ENCODE data around the gene TRIM17. TPM values are rescaled to one million over a fixed set of nuclear protein-coding genes. Genes with fewer than 3 reads are reported as not detected.

Gene TRIM17
- total RNA-seq, 1 donor from 2014 or later, result 0.69 TPM

DNA sequence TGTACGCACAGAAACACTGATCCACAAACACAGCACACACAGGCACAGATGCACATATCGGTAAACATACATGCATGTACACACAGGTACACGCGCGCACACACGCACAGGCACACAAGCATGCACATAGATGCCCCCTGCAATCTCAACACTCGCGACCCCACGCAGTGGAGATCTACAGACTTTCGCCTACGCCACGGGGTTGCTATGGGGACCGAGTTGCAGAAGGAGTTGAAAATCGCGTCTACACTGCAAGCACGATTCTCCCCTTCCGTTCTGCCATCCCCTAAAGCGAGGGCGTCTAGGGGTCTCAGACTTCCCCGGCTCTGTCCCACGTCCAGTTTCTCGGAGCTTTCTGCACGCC lies 826 bp downstream of the TRIM17 start:
- no peak for DNase-seq

- no peak for DNase-seq
Measured at GRCh38 chr1:228415221-228415620, 1.4 kb downstream of the TRIM17 start.

DNA sequence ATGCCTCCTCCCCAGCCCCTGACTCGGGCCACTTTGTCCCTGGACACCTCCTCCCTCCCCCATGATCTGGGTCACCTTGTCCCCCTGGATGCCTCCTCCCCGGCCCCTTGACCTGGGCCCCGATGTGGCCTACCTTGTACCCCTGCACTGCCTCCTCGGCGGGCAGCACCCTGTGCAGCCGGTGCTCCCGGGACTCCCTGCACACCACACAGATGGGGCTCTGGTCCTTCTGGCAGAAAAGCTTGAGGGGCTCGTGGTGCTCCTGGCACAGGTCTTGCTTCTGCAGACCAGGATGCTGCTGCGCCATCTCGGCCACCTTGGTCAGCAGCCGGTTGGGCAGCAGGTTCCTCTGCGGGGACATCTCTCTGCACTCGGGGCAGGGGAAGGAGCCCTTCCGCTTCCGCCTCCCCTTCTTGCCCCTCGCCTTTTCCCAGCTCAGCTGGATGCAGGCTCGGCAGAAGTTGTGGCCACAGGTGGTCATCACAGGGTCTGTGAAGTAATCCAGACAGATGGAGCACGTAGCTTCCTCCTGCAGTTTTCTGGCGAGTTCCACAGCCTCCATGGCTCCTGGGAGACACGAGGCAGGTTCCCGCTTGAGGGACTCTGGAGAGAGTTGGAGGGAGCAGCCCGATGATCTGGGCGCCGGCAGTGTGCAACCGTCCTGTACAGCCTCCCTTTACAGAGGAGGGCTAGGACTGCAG lies 2.0 kb downstream of the TRIM17 start:
- no peak for DNase-seq

- no peak for DNase-seq
Measured at GRCh38 chr1:228413241-228414010, 3.2 kb downstream of the TRIM17 start.

- no peak for DNase-seq
Measured at GRCh38 chr1:228411548-228412430, 4.9 kb downstream of the TRIM17 start.

- DNase-seq, result no peak
Measured at GRCh38 chr1:228411121-228411520, 5.5 kb downstream of the TRIM17 start.

- DNase-seq, result no peak
Measured at GRCh38 chr1:228410671-228411070, 6.0 kb downstream of the TRIM17 start.

DNA sequence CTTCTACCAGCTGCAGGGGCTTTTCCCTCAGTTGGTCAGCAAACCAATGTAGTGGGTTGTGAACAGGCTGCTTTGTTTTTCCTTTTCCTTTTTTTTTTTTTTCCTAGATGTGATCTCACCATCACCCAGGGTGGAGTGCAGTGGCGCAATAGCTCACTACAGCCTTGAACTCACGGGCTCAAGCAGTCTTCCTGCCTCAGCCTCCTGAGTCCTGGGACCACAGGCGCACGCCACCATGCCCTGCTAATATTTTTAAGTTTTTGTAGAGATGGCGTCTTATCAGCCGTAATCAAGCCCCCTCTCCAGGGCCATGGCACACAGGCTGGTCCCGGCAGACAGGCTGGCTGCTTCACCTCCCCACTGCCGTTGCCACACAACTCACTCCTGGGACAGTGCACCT lies 6.6 kb downstream of the TRIM17 start:
- no peak for DNase-seq

DNA sequence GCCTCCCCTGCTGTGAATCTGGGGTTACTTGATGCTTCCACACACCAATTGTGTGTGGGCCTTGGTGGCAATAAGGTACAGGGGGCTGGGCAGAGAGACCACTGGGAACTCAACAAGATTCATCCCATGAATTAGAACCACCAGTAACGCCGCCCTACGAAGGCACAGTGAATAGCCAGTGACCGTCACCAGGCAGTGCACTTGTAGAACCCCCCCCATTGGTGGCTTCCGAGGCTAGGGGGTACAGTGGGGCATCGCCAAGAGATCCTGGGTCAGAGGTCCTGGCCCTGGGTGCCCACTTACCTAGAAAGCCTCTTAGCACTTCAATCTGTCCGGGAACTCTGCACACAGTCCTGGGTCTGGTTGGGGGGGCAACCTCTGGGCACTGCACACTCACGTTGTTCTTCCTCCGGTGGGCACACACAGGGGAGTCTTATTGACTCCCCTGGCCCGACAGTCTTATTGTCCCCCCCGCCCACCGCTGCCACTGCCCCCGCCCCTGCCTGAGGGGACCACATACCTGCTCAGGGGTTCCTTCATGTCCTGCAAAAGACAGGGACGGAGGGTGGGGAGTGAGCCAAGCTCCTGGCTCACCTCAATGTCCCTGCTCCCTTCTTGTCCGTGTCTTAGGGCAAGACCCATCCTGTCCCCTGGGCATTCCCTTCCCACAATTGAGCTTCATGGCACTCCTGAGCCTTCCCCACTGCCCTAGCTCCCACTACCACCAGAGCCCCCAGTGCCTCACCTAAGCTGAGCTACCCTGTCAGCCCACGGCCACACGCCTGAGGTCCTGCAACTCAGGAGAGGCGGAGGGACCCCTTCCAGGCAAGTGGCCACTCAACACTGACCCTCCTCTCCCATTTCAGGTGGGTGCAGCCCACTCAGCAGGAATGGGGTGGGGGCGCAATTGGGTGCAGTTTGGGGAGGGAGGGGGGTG lies 7.5 kb downstream of the TRIM17 start:
- no peak for DNase-seq

DNA sequence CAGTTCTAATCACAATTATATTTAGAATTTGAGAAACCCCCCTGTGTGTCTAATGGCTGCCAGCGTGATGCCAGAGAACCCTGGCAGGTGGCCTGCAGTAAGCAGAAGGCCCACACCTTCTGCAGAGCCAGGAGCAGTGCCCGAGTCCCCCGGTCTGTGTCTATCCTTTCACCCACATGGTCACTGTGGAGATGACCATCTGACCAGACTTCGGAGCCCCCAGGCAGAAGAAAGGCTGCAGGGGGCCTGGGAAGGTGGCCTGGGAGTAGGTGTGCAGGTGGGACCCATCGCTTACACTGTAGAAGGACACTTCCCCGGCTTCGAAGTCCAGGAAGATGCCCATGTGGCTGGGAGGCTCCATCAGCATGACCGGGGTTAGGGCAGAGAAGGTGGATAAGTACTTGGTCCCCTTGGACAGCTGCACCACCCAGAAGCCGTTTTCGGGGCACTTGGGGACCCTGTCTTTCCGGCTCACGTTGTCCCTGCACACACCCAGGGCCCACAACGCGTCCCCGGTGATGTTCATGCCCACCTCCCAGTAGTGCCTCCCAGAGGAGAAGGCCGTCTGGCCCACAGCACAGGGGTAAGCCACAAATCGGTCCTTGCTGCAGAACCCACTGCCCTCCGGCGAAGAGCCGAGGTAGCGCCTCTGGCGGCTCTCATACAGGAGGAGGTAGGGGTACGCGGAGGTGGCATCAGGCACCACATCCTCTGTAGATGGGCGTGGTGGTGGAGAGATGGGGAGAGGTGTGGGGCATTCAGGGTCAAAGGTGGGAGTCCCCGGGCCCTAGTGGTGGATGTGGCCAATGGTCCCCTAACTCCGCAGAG lies 8.4 kb downstream of the TRIM17 start:
- DNase-seq, result no peak

DNA sequence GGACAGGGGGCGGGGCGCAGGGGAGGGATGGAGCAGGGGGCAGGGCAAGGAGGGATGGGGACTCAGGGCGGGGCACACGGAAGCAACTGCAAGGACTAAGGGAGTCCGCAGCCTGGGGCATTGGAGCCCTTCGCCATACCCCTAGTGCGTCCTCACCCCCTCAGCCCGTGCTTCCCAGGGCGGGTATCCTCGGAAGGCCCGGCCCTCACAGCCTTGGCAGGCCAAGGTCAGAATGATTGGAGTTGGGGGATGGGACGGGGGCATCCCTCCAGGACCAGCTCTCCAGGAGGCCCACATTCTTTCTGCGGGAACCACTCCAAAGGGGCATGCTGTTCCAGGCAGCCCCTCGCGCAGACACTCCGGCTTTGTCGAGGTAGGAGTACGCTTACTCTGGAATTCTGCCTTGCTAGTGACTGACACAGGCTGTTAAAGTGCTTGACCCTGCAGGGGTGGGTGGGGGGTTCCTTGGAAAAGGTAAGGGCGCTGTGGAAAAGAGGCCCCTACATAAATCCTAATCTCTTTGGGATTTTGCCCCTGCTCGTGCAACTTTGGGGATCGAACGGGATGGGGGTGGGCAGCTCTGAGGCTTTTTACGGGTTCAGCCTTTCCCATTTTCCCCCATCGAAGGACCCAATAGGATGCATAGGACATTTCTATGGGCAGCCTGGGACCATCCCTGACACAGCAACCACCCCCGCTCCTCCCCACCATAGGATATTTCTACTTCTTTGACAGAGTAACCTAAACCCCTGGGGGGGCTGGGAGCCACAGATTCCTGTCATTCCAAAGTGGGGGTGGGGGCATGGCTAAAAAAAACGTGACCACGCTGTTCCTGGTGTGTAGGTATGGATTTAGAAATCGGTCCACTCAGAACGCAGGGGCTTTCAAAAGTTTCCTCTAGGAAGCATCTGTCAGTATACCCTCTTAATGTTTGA lies 9.3 kb downstream of the TRIM17 start:
- DNase-seq, result no peak

GRCh38 chr1:228405979-228406228 lies 10.8 kb downstream of the TRIM17 start:
- no peak for DNase-seq

DNA sequence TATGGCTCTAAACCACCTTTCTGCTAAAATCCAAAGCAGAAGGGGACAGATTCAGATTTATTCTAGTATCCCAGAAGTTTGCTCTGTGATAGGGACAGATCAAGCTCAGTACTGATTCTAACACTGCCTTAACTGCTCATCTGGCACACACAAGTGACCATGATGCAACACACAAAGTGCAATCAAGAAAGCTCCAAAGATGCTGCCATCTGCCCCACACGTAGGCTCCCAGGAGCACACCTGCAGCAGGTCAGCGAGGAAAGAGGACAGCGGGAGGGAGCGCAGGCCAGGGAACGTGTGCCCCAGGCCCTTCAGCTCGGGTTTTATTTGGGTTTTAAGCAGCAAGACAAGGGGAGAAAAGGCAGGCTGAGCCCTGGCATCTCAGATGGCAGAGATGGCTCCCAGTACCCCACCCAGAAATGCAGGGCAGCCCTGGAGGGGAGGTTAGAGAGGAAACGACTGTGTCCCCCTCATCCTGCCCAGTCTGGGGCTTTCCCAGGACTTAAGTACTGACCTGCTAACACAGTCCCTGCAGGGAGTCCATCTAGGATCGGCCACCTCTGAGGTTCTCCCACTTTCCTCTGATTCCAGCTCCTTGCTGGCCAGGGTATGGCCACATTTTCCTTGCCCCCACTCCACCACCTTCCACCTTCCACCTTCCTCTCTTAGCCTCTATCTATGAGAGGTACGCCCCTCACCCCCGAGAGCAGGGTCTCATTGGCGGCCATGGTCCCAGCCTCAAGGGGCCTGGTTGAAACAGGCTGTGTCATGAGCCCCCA lies 11.3 kb downstream of the TRIM17 start:
- no peak for DNase-seq

DNA sequence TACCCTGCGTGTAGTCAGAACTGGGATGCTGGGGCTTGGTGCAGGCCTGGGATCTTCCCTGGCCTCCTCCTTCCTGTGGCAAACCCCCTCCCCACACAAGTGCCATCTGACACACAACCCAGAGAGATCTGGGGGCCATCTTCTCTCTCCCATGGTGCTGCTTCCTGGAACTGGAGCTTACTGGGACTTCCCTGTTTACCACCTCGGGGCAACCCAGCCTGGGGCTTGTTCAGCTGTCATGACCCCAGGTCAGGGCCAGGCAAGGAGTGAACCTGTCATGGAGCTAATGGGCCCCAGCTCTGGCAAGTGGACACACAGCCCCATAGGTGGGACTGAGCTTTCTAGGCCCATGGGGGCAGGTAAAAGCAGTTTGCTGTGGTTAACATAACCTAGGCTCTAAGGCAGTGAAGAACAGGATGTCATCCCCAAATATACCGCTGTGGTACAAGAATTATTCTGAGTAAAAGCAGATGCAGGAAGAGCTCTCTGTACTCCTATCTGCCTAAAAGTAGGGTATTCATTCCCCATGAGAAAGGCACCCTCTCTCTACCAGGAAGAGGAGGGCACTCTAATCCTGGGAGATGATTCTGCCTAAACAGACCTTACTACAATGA lies 12.4 kb downstream of the TRIM17 start:
- no peak for DNase-seq

GRCh38 chr1:228403231-228403631 lies 13.4 kb downstream of the TRIM17 start:
- no peak for DNase-seq

GRCh38 chr1:228402641-228403025 lies 14.0 kb downstream of the TRIM17 start:
- no peak for DNase-seq

DNA sequence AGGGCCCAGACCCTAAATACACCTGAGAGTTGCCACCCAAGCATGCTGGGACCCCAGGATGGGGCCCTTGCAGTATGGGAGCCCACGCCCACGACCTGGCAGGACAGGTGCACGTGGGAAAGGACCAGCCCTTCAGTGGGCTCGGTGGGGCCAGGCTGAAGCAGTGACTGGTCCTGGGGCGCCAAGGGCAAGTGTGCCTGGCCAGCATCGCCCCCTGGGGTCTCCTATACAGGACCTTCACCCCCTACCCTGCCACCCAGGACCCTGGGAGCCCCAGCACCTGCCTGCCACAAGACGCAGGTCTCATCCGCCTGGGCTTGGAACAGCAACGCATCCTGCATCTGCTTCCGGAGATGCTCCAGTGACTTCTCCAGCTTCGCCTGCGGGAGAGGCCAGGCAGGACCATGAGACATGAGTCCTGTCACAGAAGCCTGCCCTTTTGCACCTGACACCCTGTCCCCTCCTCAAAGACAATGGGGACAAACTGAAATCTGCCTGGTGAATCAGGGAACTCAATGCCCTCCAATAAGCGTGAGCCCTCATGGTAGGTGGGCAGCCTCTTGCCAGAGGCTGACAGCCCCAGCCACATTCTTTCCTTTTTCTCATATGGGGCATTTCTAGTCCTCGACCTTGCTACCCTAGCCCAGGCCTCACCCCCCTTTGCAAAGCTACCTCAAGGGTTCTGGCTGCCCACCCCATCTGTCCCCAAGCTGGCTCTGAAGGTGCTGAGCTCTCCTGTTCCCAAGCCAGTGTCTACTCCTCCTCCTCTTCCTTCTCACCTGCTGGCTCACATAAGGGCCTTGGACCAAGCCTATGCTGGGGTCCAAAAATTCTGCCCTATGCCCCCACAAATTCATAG lies 14.7 kb downstream of the TRIM17 start:
- no peak for DNase-seq
